ENCODE results near the gene TDRD10. TPM values are rescaled to one million over a fixed set of nuclear protein-coding genes. Genes with fewer than 3 reads are reported as not detected.

The TDRD10 gene
- total RNA-seq, 1 experiment from 2014 or later: not detected

DNA sequence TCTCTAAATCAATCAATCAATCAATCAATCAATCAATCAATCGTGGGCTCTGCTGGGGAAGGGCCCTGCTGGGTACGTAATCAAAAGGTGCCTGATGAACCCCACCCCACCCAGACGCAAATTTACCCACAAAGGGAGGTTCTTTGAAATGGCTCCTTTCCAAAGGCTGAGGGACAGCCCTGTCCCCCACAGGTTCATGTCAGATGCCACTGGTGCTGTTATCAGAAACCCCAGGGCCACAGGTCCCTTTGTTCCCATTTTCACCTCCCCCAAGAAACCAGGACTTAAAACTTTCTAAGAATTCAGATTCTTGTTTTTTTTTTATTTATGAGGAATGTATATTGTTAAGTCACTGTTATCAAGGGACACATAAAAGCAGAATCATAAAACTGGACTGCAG lies 79.7 kb downstream of the TDRD10 start:
- ChIA-PET POLR2A (ENCODE audit: unreplicated experiment) (no interaction called here), CTCF (no interaction called here)
- Histone ChIP-seq H3K27me3 (ENCODE audit: insufficient read depth, low read depth) (no peaks in the 10 kb centered on the region), H3F3A (ENCODE audit: insufficient read depth, low read depth) (no peaks in the 10 kb centered on the region), H3K4me3 (no peak overlapping the region), H3K27ac (no peak overlapping the region), H3K36me3 (ENCODE audit: low read depth) (peaks cover 23% of the 10 kb centered on the region; the same call in 1 of the 2 replicates), H3K9me2 (ENCODE audit: insufficient read depth) (no peaks in the 10 kb centered on the region), H3K79me2 (ENCODE audit: low read depth) (no peaks in the 10 kb centered on the region), H2AFZ (no peak overlapping the region), H3K9me3 (ENCODE audit: insufficient read depth, low read depth) (no peaks in the 10 kb centered on the region), H3K4me1 (replicated peaks; ENCODE audit: insufficient read depth) (no peaks in the 10 kb centered on the region), H3K4me2 (no peak overlapping the region), H4K20me1 (ENCODE audit: insufficient read depth) (no peaks in the 10 kb centered on the region)
- BruUV-seq (replicated peaks): no TSS peak
- no peak for DNase-seq
- TF ChIP-seq, protein P1, sequence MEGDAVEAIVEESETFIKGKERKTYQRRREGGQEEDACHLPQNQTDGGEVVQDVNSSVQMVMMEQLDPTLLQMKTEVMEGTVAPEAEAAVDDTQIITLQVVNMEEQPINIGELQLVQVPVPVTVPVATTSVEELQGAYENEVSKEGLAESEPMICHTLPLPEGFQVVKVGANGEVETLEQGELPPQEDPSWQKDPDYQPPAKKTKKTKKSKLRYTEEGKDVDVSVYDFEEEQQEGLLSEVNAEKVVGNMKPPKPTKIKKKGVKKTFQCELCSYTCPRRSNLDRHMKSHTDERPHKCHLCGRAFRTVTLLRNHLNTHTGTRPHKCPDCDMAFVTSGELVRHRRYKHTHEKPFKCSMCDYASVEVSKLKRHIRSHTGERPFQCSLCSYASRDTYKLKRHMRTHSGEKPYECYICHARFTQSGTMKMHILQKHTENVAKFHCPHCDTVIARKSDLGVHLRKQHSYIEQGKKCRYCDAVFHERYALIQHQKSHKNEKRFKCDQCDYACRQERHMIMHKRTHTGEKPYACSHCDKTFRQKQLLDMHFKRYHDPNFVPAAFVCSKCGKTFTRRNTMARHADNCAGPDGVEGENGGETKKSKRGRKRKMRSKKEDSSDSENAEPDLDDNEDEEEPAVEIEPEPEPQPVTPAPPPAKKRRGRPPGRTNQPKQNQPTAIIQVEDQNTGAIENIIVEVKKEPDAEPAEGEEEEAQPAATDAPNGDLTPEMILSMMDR (conservative IDR thresholded peaks at IDR 0.05): no peak
- TF ChIP-seq EZH2 (IDR thresholded peaks at IDR 0.05; ENCODE audit: low read depth): no peak
- intact Hi-C loops (cut with micrococcal nuclease; ENCODE audit: unreplicated experiment): no loop called here

DNA sequence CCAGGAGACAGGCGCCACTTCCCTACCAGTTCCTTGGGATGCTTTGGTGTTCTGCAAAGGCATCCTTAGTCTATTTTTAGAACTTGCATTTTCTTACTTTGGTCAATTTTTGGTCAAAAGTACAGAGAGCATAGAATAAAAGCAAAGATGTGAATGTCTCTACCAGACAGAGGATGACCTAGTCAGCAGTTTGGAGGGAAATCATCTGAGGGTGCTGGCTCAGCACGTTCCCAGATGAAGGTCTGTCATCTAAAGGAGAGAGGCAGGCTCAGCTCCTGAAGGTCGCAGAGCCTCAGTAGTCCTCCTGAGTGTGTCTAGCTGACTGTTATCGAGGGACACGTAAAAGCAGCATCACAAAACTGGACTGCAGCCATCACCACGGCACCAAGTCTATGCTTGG lies 80.9 kb downstream of the TDRD10 start:
- BruUV-seq (replicated peaks): no TSS peak
- Histone ChIP-seq H3K4me2 (no peak overlapping the region), H3K4me1 (replicated peaks; ENCODE audit: insufficient read depth) (no peaks in the 10 kb centered on the region), H3K9me2 (ENCODE audit: insufficient read depth) (no peaks in the 10 kb centered on the region), H3K36me3 (ENCODE audit: low read depth) (peaks cover 27% of the 10 kb centered on the region; the same call in 1 of the 2 replicates), H3K27ac (no peak overlapping the region), H3F3A (ENCODE audit: insufficient read depth, low read depth) (no peaks in the 10 kb centered on the region), H4K20me1 (ENCODE audit: insufficient read depth) (no peaks in the 10 kb centered on the region), H3K4me3 (no peak overlapping the region), H3K9me3 (ENCODE audit: insufficient read depth, low read depth) (no peaks in the 10 kb centered on the region), H2AFZ (no peak overlapping the region), H3K79me2 (ENCODE audit: low read depth) (no peaks in the 10 kb centered on the region), H3K27me3 (ENCODE audit: insufficient read depth, low read depth) (no peaks in the 10 kb centered on the region)
- CTCF ChIA-PET: no interaction called here
- POLR2A ChIA-PET (ENCODE audit: unreplicated experiment): no interaction called here
- DNase-seq: no peak
- intact Hi-C loops (cut with micrococcal nuclease; ENCODE audit: unreplicated experiment): no loop called here
- TF ChIP-seq, protein P1 (conservative IDR thresholded peaks at IDR 0.05): no peak
- TF ChIP-seq EZH2 (IDR thresholded peaks at IDR 0.05; ENCODE audit: low read depth): no peak

DNA sequence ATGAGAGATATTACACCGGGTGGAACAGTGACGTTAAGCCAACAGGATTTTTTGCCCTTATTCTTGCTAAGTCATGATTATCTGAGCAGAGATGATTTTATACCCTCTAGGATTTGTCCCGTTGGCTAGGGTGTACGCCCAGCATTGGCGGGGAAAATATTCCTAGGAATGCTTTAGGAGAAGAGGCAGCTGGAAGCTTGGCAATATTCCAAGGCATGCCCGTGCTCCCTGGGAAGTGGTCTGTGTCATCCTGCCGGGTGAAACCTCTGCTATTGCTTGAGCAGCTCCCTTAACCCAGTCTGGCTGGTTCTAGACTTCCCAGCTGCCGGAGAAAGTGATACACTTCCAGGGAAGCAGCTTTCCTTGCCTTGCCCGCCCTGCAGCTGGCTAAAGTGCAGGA lies 81.8 kb downstream of the TDRD10 start:
- Histone ChIP-seq H3K36me3 (ENCODE audit: low read depth) (peaks cover 36% of the 10 kb centered on the region; the same call in 1 of the 2 replicates), H4K20me1 (ENCODE audit: insufficient read depth) (no peaks in the 10 kb centered on the region)
- no TSS peak for BruUV-seq (replicated peaks)

More for the DNA sequence above, 81.8 kb downstream of the TDRD10 start:
- Histone ChIP-seq H2AFZ (no peak overlapping the region), H3K4me3 (no peak overlapping the region), H3F3A (ENCODE audit: insufficient read depth, low read depth) (no peaks in the 10 kb centered on the region), H3K9me2 (ENCODE audit: insufficient read depth) (no peaks in the 10 kb centered on the region), H3K79me2 (ENCODE audit: low read depth) (no peaks in the 10 kb centered on the region), H3K9me3 (ENCODE audit: insufficient read depth, low read depth) (no peaks in the 10 kb centered on the region), H3K4me1 (replicated peaks; ENCODE audit: insufficient read depth) (no peaks in the 10 kb centered on the region), H3K27ac (no peak overlapping the region), H3K27me3 (ENCODE audit: insufficient read depth, low read depth) (no peaks in the 10 kb centered on the region), H3K4me2 (no peak overlapping the region)
- ChIA-PET CTCF (no interaction called here), POLR2A (ENCODE audit: unreplicated experiment) (no interaction called here)
- TF ChIP-seq, protein P1 (conservative IDR thresholded peaks at IDR 0.05): no peak
- TF ChIP-seq EZH2 (IDR thresholded peaks at IDR 0.05; ENCODE audit: low read depth): no peak
- intact Hi-C loops (cut with micrococcal nuclease; ENCODE audit: unreplicated experiment): no loop called here
- DNase-seq: no peak
